NT2/D1 (cell line): ENCODE data around the gene CCDC102B.
"Not testable (repeated sequence)": the region's sequence is repeated elsewhere in the genome, so short reads cannot be mapped to it uniquely, and the experiment has no call there.

Experiments
- DNase-seq: peaks from one replicate; pipeline ENCODE4 v3.0.0-alpha.2; 2011; ENCODE audit warnings: low read depth, low spot score
- H3K27me3 ChIP-seq: 2 replicates; pipeline ENCODE4 v1.6.0; 2011; ENCODE audit warnings: mild to moderate bottlenecking; ENCODE audit not compliant: insufficient read length, insufficient read depth
- H3K36me3 ChIP-seq: 2 replicates; pipeline ENCODE4 v1.6.1; 2011; ENCODE audit warnings: mild to moderate bottlenecking, low read length, mixed read lengths; ENCODE audit not compliant: insufficient read depth, insufficient read length
- H3K4me1 ChIP-seq: 2 replicates; pipeline ENCODE4 v1.5.1; 2011; ENCODE audit not compliant: insufficient read depth, insufficient read length
- H3K4me3 ChIP-seq: 2 replicates; pipeline ENCODE4 v1.5.1; 2011; ENCODE audit warnings: low read depth; ENCODE audit not compliant: insufficient read length
- H3K9ac ChIP-seq: 2 replicates; pipeline ENCODE4 v1.6.0; 2011; ENCODE audit warnings: low read depth; ENCODE audit not compliant: insufficient read length
- H3K9me3 ChIP-seq: 2 replicates; pipeline ENCODE4 v1.5.1; 2011; ENCODE audit warnings: mild to moderate bottlenecking, low read length; ENCODE audit not compliant: insufficient read depth
- SUZ12 ChIP-seq: IDR thresholded peaks from 2 replicates; pipeline ENCODE4 v1.6.1; 2011; ENCODE audit not compliant: insufficient read length, insufficient read depth; ENCODE audit errors: extremely low read depth
- YY1 ChIP-seq: IDR thresholded peaks from 2 replicates; pipeline ENCODE4 v1.6.1; 2011; ENCODE audit not compliant: insufficient read length, insufficient read depth
- ZNF274 ChIP-seq: IDR thresholded peaks from 2 replicates; pipeline ENCODE4 v1.6.1; 2011; ENCODE audit warnings: mild to moderate bottlenecking, low read depth, low read length

CCDC102B gene

DNA sequence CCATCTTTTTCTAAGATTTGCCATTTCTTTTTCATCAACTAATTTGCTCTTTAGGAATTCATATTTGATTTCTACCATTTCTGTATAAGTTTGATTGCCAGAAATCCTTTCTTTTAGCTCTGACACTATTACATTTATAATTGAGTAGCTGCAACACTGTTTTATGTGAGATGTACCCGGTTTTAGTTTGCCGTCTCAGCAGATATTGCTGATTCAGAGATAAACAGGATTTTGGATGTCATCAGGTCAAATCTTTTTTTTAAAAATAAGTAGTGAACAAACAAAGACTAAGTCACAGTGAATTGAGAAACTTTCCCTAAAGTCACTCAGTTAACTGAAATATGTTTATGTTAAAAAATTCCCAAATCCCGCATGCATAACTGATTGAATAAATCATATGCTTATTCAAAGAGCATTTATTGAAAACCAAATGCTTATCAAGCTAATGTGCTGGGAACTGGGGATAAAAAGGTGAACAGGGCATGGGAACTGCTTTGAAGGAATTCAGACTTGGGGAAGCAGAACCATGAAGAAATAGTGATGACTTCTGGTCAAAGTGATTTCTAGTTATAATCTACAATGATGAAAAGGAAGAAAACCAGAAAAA, 19.5 kb upstream of the CCDC102B start:
- DNase-seq: no peak
- TF ChIP-seq YY1 (no peak), SUZ12 (no peak), ZNF274 (no peak)
- H3K27me3 ChIP-seq: no peaks in the 10 kb centered on the region

DNA sequence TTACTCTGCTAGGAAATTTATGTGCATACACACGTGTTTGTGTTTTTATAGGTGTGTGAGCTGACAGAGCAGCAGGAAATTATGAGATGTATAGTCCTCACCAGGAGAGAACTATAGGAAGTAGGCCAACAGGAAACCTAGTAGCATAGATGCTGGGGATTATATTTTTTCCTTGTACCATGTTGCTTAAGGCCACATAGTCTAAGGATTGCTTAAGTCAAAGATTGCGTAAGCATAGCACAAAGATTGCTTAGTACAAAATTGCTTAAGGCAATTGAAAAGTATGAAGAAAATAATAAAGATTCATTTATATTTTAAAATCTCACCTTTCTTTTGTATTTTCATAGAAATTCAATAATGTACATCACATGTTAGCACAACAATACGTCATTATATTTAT, 18.7 kb upstream of the CCDC102B start:
- Histone ChIP-seq H3K27me3 (no peaks in the 10 kb centered on the region), H3K9me3 (no peaks in the 10 kb centered on the region), H3K36me3 (no peaks in the 10 kb centered on the region), H3K4me3 (no peak overlapping the region), H3K9ac (no peak overlapping the region), H3K4me1 (no peaks in the 10 kb centered on the region)
- TF ChIP-seq SUZ12: no peak
- no peak for TF ChIP-seq ZNF274
- TF ChIP-seq YY1: no peak
- no peak for DNase-seq

More for the DNA sequence above, 19.5 kb upstream of the CCDC102B start:
- H3K4me3 ChIP-seq: no peak overlapping the region
- no peaks in the 10 kb centered on the region for H3K9me3 ChIP-seq
- no peaks in the 10 kb centered on the region for H3K4me1 ChIP-seq
- no peak overlapping the region for H3K9ac ChIP-seq
- no peaks in the 10 kb centered on the region for H3K36me3 ChIP-seq

DNA sequence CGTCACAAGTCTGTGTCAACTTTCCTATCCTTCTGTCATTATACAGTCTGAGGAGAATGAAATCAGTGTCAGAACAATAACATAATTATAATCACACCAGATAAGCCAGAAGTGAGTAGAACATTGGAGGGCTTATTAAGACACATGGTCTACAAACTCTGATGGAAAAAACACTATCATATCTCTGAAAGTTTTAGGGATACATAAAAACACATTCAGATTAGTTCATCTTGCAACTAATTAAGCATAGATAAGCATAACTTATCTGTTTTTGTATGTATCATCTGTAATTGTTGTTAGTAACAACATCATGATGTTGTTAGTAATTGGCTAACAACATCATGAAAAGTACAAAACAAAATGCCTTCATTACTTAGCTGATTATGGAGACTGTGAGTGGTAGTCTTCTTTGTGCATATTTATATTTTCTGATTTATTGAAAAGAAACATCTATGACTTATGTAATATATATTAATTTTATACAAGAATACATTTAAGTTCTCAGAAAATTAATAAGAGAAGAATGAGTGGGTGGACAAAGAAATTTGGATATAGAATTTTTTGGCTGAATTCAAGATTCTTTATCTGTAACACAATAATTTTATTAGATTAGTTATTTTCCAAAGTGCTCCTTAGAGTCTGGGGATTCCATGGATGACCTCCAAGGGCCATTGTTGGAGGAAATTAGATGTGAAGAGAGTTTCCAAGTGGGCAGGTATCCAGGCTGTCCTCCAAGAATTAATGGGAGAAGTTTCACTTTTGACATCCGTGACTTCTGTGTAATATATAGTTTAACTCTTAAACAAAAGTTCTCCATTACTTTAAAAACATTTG, 16.9 kb upstream of the CCDC102B start:
- Histone ChIP-seq H3K4me1 (no peaks in the 10 kb centered on the region), H3K9me3 (no peaks in the 10 kb centered on the region), H3K4me3 (no peak overlapping the region), H3K27me3 (no peaks in the 10 kb centered on the region), H3K9ac (no peak overlapping the region), H3K36me3 (no peaks in the 10 kb centered on the region)
- DNase-seq: no peak
- no peak for TF ChIP-seq SUZ12
- no peak for TF ChIP-seq ZNF274
- TF ChIP-seq YY1: no peak

DNA sequence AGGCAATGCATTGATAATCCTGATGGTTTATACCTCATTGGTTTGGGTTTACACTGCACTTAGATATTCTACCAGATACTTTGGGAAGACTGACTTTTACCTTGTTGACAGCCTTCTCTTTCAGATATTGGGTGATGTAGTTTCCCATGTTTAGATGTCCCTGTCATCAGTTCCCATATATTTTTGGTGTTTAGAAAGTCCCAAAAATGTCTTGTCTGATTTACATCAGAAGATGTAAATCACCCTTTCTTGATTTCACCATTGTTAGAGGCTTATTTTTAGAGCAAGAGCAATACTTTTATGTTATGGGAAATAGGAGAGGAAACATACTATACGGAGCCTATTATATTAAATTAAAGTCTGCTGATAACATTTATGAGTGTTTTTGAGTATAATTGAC, 14.4 kb upstream of the CCDC102B start:
- TF ChIP-seq ZNF274 (no peak), YY1 (no peak), SUZ12 (no peak)
- Histone ChIP-seq H3K36me3 (no peaks in the 10 kb centered on the region), H3K4me1 (no peaks in the 10 kb centered on the region), H3K4me3 (no peak overlapping the region), H3K27me3 (no peaks in the 10 kb centered on the region), H3K9ac (no peak overlapping the region), H3K9me3 (no peaks in the 10 kb centered on the region)
- DNase-seq: no peak

DNA sequence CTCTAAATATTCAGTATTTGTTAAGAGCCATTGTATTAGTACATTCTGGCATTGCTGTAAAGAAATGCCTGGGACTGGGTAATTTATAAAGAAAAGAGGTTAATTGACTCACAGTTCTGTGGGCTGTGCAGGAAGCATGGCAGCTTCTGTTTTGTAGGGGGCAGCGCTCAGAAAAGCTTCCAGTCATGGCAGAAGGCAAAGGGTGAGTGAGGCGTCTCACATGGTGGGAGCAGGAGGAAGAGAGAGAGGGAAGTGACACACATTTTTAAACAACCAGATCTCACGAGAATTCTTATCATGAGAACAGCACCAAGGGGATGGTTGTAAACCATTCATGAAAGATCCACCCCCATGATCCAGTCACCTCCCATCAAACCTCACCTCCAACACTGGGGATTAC, 13.8 kb upstream of the CCDC102B start:
- Histone ChIP-seq H3K4me3 (no peak overlapping the region), H3K36me3 (no peaks in the 10 kb centered on the region), H3K4me1 (no peaks in the 10 kb centered on the region), H3K27me3 (no peaks in the 10 kb centered on the region), H3K9me3 (no peaks in the 10 kb centered on the region), H3K9ac (no peak overlapping the region)
- TF ChIP-seq ZNF274 (no peak), YY1 (no peak), SUZ12 (no peak)
- no peak for DNase-seq

DNA sequence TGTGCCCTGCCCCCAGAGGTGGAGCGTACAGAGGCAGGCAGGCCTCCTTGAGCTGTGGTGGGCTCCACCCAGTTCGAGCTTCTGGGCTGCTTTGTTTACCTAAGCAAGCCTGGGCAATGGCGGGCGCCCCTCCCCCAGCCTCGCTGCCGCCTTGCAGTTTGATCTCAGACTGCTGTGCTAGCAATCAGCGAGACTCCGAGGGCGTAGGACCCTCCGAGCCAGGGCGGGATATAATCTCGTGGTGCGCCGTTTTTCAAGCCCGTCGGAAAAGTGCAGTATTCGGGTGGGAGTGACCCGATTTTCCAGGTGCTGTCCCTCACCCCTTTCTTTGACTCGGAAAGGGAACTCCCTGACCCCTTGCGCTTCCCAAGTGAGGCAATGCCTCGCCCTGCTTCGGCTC, 7.6 kb upstream of the CCDC102B start:
- not testable (repeated sequence) for DNase-seq, H3K9ac ChIP-seq, H3K4me1 ChIP-seq, H3K9me3 ChIP-seq, H3K36me3 ChIP-seq, H3K27me3 ChIP-seq
- peak overlapping the region; percentile 8 for H3K4me3 ChIP-seq

DNA sequence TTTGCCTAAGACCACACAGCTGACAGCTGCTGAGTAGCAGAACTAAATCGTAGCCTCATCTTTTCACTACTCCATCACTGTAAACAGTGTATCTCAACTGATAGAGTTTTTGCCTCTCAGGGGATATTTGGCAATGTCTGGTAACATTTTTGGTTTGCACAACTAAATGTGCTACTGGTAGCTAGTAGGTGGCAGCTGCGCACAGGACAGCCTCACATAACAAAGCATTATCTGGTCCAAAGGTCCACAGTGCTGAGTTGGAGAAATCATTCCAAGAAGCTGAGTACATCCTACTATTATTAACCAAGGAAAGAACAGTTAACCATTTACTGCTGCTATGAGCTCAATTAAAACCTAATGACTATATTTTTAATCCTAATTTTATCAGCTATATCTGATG, 6.1 kb upstream of the CCDC102B start:
- no peak overlapping the region for H3K9ac ChIP-seq
- no peak overlapping the region for H3K4me3 ChIP-seq
- H3K9me3 ChIP-seq: no peaks in the 10 kb centered on the region
- no peaks in the 10 kb centered on the region for H3K36me3 ChIP-seq
- no peak for DNase-seq
- no peaks in the 10 kb centered on the region for H3K4me1 ChIP-seq
- TF ChIP-seq ZNF274 (no peak), YY1 (no peak), SUZ12 (no peak)
- no peaks in the 10 kb centered on the region for H3K27me3 ChIP-seq

DNA sequence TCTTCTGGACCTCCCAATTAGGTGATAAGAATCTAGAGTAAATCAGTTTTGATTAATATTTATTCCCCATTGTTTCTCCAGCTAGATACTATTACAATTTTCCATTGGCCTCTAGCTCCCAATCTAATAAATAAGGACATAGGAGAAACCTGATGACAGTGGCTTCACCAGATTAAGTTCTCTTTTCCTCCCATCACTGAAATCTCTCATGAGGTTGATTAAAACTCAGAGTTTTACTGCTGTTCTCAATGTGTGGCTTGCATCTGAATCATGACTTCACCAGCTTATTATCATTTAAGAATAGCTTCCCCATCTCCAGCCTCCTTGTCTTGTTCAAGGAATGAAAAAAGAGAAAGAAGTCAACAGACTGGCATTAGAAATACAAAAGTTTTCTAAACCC, 3.9 kb upstream of the CCDC102B start:
- TF ChIP-seq YY1: no peak
- no peak for TF ChIP-seq SUZ12
- TF ChIP-seq ZNF274: no peak
- Histone ChIP-seq H3K9ac (no peak overlapping the region), H3K4me1 (no peaks in the 10 kb centered on the region), H3K4me3 (no peak overlapping the region), H3K9me3 (no peaks in the 10 kb centered on the region), H3K27me3 (no peaks in the 10 kb centered on the region), H3K36me3 (no peaks in the 10 kb centered on the region)
- no peak for DNase-seq
